ENCODE data around the gene PRMT2.

- no peak for TF ChIP-seq POLR2A (IDR thresholded peaks at IDR 0.05)
- TF ChIP-seq CTCF (IDR thresholded peaks at IDR 0.05), result no peak
- no peak for TF ChIP-seq EP300 (IDR thresholded peaks at IDR 0.05)
- no peak for TF ChIP-seq POLR2AphosphoS5 (IDR thresholded peaks at IDR 0.05)
These were observed 11.2 kb downstream of the PRMT2 start for GRCh38 chr21:46646541-46647154.
